ENCODE measurements around the gene KRT86. TPM values are rescaled to one million over a fixed set of nuclear protein-coding genes. Genes with fewer than 3 reads are reported as not detected.

KRT86 gene
- total and polyA plus RNA-seq, 9 of the 15 experiments (the other 6 are each of a cell fraction or from before 2014, with no cell fraction given) = not detected

DNA sequence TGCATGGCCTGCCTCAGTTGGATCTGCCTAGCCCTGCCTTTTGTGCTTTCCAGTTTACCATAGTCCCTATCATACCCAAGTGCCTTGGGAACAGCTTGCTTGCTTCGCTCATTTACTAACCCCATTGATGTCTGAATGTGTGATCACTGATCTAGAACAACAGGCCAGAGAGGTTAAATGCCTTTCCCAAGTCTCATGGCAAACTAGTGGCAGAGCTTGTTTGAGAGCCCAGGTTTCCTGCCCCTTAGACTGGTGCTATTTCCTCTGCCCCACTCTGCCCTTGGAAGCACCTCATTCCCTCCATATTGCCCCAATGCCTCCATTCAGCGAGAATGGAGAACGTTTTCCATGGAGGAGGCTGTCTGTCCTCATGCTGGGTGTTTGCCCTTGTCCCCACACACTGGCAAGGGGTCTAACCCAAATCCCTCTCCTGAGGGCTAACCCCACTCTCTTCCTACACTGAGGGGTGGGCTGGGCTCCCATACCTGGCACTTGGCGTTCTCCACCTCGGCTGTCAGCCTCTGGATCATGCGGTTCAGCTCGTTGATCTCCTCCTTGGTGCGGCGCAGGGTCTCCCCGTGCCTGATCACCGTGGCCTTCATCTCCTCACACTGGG is 21.6 kb upstream of the KRT86 start:
- no TSS peak for BruUV-seq (replicated peaks)
- no peak for FAIRE-seq
- peaks cover 29 to 70% of the 10 kb centered on the region in 2 experiments for H3K27me3 ChIP-seq (ENCODE audit: control insufficient read depth in 2 of 2, insufficient read depth in 2 of 2, low read length in 2 of 2)

More for the DNA sequence above, 21.6 kb upstream of the KRT86 start:
- no peak for ATAC-seq
- TF ChIP-seq U2AF1 (optimal IDR thresholded peaks at IDR 0.05; ENCODE audit: low read depth, low read length) (no peak), GTF2F1 (IDR thresholded peaks at IDR 0.05; ENCODE audit: low read depth, low read length) (no peak), ZNF445 (CRISPR knock-in tag; IDR thresholded peaks at IDR 0.05; ENCODE audit: low read depth) (no peak), CC2D1A (IDR thresholded peaks at IDR 0.05) (no peak), HNRNPUL1 (IDR thresholded peaks at IDR 0.05; ENCODE audit: low read length) (no peak), HDGF (IDR thresholded peaks at IDR 0.05) (no peak), FOSL1 (tag; conservative IDR thresholded peaks at IDR 0.05) (no peak)
- TF ChIP-seq, protein P1, sequence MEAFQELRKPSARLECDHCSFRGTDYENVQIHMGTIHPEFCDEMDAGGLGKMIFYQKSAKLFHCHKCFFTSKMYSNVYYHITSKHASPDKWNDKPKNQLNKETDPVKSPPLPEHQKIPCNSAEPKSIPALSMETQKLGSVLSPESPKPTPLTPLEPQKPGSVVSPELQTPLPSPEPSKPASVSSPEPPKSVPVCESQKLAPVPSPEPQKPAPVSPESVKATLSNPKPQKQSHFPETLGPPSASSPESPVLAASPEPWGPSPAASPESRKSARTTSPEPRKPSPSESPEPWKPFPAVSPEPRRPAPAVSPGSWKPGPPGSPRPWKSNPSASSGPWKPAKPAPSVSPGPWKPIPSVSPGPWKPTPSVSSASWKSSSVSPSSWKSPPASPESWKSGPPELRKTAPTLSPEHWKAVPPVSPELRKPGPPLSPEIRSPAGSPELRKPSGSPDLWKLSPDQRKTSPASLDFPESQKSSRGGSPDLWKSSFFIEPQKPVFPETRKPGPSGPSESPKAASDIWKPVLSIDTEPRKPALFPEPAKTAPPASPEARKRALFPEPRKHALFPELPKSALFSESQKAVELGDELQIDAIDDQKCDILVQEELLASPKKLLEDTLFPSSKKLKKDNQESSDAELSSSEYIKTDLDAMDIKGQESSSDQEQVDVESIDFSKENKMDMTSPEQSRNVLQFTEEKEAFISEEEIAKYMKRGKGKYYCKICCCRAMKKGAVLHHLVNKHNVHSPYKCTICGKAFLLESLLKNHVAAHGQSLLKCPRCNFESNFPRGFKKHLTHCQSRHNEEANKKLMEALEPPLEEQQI (IDR thresholded peaks at IDR 0.05) = no peak
- TF ChIP-seq, protein P2, sequence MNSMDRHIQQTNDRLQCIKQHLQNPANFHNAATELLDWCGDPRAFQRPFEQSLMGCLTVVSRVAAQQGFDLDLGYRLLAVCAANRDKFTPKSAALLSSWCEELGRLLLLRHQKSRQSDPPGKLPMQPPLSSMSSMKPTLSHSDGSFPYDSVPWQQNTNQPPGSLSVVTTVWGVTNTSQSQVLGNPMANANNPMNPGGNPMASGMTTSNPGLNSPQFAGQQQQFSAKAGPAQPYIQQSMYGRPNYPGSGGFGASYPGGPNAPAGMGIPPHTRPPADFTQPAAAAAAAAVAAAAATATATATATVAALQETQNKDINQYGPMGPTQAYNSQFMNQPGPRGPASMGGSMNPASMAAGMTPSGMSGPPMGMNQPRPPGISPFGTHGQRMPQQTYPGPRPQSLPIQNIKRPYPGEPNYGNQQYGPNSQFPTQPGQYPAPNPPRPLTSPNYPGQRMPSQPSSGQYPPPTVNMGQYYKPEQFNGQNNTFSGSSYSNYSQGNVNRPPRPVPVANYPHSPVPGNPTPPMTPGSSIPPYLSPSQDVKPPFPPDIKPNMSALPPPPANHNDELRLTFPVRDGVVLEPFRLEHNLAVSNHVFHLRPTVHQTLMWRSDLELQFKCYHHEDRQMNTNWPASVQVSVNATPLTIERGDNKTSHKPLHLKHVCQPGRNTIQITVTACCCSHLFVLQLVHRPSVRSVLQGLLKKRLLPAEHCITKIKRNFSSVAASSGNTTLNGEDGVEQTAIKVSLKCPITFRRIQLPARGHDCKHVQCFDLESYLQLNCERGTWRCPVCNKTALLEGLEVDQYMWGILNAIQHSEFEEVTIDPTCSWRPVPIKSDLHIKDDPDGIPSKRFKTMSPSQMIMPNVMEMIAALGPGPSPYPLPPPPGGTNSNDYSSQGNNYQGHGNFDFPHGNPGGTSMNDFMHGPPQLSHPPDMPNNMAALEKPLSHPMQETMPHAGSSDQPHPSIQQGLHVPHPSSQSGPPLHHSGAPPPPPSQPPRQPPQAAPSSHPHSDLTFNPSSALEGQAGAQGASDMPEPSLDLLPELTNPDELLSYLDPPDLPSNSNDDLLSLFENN (IDR thresholded peaks at IDR 0.05; ENCODE audit: low read depth in 2 of 2, low read length in 2 of 2) = no peak
- no peak overlapping the region for H3K4me3 ChIP-seq
- H3K9me1 ChIP-seq (ENCODE audit: control insufficient read depth, insufficient read depth, low read length) = no peaks in the 10 kb centered on the region
- H4K20me1 ChIP-seq (replicated peaks; ENCODE audit: control insufficient read depth, insufficient read depth, low read length) = 0 out of 2 replicates have a peak, but pooled peaks cover 11% of the 10 kb centered on the region
- H3K27ac ChIP-seq (ENCODE audit: extremely low read depth, low read depth, low read length) = no peak overlapping the region
- no peak overlapping the region for H3K9ac ChIP-seq (ENCODE audit: insufficient read depth in 1 of 2, low read depth in 2 of 2, low read length in 2 of 2)
- in situ Hi-C loops (cut with MboI) = no loop called here
- no peaks in the 10 kb centered on the region for H3K4me1 ChIP-seq (replicated peaks in 1 of 2; ENCODE audit: control insufficient read depth in 2 of 2, insufficient read depth in 2 of 2, low read length in 2 of 2)
- H3K9me3 ChIP-seq (replicated peaks; ENCODE audit: control insufficient read depth, insufficient read depth, low read depth, low read length) = no peaks in the 10 kb centered on the region
- intact Hi-C loops (cut with micrococcal nuclease) = no loop called here
- no peak overlapping the region for H2AFZ ChIP-seq (ENCODE audit: low read depth, low read length)
- WGBS (ENCODE audit: insufficient coverage, low coverage, missing lambda C conversion rate) = 5% methylated on average over 11 of the region's 11 CpGs
- no peaks in the 10 kb centered on the region for H3K36me3 ChIP-seq (ENCODE audit: control insufficient read depth, insufficient read depth, low read length)
- H3K4me2 ChIP-seq (ENCODE audit: insufficient read depth, low read length) = no peak overlapping the region
- ChIA-PET CTCF (ENCODE audit: low intra/inter-chr PET ratio) (no interaction called here), POLR2A (no interaction called here)
- no peak for DNase-seq (ENCODE audit: extremely low read depth in 1 of 4, low spot score in 3 of 4)
- no peaks in the 10 kb centered on the region for H3K79me2 ChIP-seq (ENCODE audit: control insufficient read depth, insufficient read depth, low read length)
